ENCODE data around the gene OR2V2.

The OR2V2 gene

DNA sequence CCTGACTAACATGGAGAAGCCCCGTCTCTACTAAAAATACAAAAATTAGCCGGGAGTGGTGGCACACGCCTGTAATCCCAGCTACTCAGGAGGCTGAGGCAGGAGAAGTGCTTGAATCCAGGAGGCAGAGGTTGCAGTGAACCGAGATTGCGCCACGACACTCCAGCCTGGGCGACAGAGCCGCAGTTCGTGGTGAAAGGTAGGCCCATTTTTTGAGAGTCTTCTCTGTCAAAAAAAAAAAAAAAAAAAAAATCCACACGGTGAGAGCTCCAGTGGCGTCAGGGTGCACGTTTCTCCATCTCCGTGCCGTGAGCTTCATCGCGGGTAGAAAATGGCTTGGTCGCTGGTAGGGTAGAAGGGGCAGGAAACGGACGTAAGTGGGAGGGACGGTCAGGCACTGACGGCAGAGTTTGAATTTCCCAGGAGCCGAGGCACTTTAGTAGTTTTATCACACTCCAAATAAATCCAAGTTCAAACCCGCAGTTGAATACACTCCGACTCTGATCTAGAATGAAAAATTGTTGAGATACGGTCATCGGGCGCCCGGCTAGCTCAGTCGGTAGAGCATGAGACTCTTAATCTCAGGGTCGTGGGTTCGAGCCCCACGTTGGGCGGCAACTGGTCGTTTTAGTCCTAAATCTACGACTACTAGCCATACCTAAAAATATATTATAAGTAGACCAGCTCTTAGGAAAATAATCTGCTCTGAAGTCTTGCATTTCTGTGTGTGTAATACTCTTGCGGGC, 60.0 kb downstream of the OR2V2 start:
- no peak for DNase-seq (ENCODE audit: low read depth)

DNA sequence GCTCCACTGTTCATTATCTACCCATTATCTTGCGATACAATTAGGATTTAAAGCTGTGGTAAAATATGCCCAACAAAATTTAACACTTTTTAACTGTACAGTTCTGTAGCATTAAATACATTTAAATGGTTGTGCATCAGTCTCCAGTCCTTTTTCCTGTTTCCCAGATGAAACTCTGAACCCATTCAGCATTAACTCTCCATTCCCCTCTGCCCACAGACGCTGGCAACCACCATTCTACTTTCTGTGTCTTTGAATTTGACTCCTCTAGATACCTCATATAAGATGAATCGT, 60.5 kb downstream of the OR2V2 start:
- DNase-seq (ENCODE audit: low read depth) = no peak

Measured in HS-27A (cell line).